ENCODE results near the gene MRPS23. TPM values are rescaled to one million over a fixed set of nuclear protein-coding genes. Genes with fewer than 3 reads are reported as not detected.

Gene MRPS23
- total and polyA plus RNA-seq, 2 of the 13 experiments (the other 11 are each of a cell fraction or from before 2014, with no cell fraction given): 63.2 to 181 TPM

DNA sequence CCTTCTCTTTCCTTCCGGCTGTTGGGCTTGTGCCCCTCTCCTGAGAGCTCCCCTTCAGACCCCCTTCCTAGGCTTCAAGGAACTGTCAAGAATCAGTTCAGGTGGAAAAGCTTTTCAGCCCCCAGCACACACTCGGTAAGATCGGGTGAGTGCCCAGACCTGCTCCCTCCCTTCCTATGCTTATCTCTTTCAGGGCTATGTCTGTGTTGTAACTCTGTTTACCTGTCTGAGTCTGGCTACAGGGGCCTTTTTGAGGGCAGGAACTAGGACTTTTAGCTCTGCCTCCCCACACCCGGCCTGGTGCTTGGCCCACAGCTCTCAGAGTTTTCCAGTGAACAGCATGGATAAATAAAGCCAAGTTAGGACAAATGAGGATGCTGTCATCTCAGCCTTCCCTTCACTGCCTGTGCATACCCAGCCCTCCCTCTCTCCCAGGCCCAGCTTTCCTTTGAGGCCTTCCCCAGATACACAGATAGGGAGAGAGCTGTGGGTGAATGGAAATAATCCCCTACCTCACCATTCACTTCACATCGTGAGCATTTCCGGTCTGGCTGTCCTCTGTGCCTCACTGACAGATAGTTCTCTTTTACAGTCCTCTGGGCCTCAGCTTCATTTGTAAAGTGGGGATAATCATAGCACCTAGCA lies 5.7 kb upstream of the MRPS23 start (continued):
- TF ChIP-seq, protein P1, sequence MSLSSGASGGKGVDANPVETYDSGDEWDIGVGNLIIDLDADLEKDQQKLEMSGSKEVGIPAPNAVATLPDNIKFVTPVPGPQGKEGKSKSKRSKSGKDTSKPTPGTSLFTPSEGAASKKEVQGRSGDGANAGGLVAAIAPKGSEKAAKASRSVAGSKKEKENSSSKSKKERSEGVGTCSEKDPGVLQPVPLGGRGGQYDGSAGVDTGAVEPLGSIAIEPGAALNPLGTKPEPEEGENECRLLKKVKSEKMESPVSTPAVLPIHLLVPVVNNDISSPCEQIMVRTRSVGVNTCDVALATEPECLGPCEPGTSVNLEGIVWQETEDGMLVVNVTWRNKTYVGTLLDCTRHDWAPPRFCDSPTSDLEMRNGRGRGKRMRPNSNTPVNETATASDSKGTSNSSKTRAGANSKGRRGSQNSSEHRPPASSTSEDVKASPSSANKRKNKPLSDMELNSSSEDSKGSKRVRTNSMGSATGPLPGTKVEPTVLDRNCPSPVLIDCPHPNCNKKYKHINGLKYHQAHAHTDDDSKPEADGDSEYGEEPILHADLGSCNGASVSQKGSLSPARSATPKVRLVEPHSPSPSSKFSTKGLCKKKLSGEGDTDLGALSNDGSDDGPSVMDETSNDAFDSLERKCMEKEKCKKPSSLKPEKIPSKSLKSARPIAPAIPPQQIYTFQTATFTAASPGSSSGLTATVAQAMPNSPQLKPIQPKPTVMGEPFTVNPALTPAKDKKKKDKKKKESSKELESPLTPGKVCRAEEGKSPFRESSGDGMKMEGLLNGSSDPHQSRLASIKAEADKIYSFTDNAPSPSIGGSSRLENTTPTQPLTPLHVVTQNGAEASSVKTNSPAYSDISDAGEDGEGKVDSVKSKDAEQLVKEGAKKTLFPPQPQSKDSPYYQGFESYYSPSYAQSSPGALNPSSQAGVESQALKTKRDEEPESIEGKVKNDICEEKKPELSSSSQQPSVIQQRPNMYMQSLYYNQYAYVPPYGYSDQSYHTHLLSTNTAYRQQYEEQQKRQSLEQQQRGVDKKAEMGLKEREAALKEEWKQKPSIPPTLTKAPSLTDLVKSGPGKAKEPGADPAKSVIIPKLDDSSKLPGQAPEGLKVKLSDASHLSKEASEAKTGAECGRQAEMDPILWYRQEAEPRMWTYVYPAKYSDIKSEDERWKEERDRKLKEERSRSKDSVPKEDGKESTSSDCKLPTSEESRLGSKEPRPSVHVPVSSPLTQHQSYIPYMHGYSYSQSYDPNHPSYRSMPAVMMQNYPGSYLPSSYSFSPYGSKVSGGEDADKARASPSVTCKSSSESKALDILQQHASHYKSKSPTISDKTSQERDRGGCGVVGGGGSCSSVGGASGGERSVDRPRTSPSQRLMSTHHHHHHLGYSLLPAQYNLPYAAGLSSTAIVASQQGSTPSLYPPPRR (CRISPR knock-in tag; IDR thresholded peaks at IDR 0.05; ENCODE audit: borderline replicate concordance): peak; percentile 81
- TF ChIP-seq NR1H2 (CRISPR knock-in tag; IDR thresholded peaks at IDR 0.05; ENCODE audit: borderline replicate concordance, low read depth): no peak
- TF ChIP-seq ZNF782 (CRISPR knock-in tag; IDR thresholded peaks at IDR 0.05; ENCODE audit: borderline replicate concordance): no peak
- TF ChIP-seq ZNF552 (CRISPR knock-in tag; IDR thresholded peaks at IDR 0.05; ENCODE audit: borderline replicate concordance): no peak
- TF ChIP-seq, protein P2, sequence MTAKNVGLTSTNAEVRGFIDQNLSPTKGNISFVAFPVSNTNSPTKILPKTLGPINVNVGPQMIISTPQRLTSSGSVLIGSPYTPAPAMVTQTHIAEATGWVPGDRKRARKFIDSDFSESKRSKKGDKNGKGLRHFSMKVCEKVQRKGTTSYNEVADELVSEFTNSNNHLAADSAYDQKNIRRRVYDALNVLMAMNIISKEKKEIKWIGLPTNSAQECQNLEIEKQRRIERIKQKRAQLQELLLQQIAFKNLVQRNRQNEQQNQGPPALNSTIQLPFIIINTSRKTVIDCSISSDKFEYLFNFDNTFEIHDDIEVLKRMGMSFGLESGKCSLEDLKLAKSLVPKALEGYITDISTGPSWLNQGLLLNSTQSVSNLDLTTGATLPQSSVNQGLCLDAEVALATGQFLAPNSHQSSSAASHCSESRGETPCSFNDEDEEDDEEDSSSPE (CRISPR knock-in tag; IDR thresholded peaks at IDR 0.05): 0 out of 2 replicates have a peak, but pooled peaks have one; percentile 43
- TF ChIP-seq ZNF644 (CRISPR knock-in tag; IDR thresholded peaks at IDR 0.05; ENCODE audit: low read depth): peak; percentile 48; the same call in 1 of the 2 replicates
- no peak for TF ChIP-seq ZNF343 (CRISPR knock-in tag; IDR thresholded peaks at IDR 0.05)
- no peak for TF ChIP-seq KDM5A (IDR thresholded peaks at IDR 0.05; ENCODE audit: borderline replicate concordance, low read length)
- TF ChIP-seq ZNF788 (CRISPR knock-in tag; IDR thresholded peaks at IDR 0.05; ENCODE audit: borderline replicate concordance): peak; percentile 57; the same call in 1 of the 2 replicates
- TF ChIP-seq, protein P3, sequence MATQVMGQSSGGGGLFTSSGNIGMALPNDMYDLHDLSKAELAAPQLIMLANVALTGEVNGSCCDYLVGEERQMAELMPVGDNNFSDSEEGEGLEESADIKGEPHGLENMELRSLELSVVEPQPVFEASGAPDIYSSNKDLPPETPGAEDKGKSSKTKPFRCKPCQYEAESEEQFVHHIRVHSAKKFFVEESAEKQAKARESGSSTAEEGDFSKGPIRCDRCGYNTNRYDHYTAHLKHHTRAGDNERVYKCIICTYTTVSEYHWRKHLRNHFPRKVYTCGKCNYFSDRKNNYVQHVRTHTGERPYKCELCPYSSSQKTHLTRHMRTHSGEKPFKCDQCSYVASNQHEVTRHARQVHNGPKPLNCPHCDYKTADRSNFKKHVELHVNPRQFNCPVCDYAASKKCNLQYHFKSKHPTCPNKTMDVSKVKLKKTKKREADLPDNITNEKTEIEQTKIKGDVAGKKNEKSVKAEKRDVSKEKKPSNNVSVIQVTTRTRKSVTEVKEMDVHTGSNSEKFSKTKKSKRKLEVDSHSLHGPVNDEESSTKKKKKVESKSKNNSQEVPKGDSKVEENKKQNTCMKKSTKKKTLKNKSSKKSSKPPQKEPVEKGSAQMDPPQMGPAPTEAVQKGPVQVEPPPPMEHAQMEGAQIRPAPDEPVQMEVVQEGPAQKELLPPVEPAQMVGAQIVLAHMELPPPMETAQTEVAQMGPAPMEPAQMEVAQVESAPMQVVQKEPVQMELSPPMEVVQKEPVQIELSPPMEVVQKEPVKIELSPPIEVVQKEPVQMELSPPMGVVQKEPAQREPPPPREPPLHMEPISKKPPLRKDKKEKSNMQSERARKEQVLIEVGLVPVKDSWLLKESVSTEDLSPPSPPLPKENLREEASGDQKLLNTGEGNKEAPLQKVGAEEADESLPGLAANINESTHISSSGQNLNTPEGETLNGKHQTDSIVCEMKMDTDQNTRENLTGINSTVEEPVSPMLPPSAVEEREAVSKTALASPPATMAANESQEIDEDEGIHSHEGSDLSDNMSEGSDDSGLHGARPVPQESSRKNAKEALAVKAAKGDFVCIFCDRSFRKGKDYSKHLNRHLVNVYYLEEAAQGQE (IDR thresholded peaks at IDR 0.05; ENCODE audit: borderline replicate concordance in 1 of 2, low read depth in 1 of 2, low read length in 2 of 2): no peak
- TF ChIP-seq TP53 (CRISPR knock-in tag; conservative IDR thresholded peaks at IDR 0.05): no peak
- no peak for TF ChIP-seq NFE2L2 (IDR thresholded peaks at IDR 0.05; ENCODE audit: low read length)
- TF ChIP-seq, protein P4, sequence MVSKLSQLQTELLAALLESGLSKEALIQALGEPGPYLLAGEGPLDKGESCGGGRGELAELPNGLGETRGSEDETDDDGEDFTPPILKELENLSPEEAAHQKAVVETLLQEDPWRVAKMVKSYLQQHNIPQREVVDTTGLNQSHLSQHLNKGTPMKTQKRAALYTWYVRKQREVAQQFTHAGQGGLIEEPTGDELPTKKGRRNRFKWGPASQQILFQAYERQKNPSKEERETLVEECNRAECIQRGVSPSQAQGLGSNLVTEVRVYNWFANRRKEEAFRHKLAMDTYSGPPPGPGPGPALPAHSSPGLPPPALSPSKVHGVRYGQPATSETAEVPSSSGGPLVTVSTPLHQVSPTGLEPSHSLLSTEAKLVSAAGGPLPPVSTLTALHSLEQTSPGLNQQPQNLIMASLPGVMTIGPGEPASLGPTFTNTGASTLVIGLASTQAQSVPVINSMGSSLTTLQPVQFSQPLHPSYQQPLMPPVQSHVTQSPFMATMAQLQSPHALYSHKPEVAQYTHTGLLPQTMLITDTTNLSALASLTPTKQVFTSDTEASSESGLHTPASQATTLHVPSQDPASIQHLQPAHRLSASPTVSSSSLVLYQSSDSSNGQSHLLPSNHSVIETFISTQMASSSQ (IDR thresholded peaks at IDR 0.05; ENCODE audit: low read depth): peak; percentile 63
- TF ChIP-seq, protein P4 (CRISPR knock-in tag; IDR thresholded peaks at IDR 0.05; ENCODE audit: borderline replicate concordance): peak; percentile 71; the same call in 1 of the 2 replicates
- TF ChIP-seq HDAC1 (CRISPR knock-in tag; IDR thresholded peaks at IDR 0.05): peak; percentile 77

All from HepG2 (cell line).